Skeletal muscle tissue (tissue), 4 donors: Measurements from ENCODE around the gene SRR. TPM values are rescaled to one million over a fixed set of nuclear protein-coding genes. Genes with fewer than 3 reads are reported as not detected.
A peak's percentile ranks its signal among the peaks of the same experiment; 100 is the strongest.

Source experiments
- H3K27ac ChIP-seq: one replicate; pipeline ENCODE4 v1.7.0; 2013; ENCODE audit warnings: mild to moderate bottlenecking, low read depth, low read length, inconsistent platforms
- H3K27me3 ChIP-seq, 3 donors: one replicate each; pipeline ENCODE4 v1.7.0; 2013; ENCODE audit warnings: low read length in 3 of 3; ENCODE audit not compliant: control insufficient read depth in 3 of 3, insufficient read depth in 3 of 3
- H3K36me3 ChIP-seq, 3 donors: one replicate each; pipeline ENCODE4 v1.7.0; 2013; ENCODE audit warnings: low read length in 3 of 3; ENCODE audit not compliant: control insufficient read depth in 3 of 3, insufficient read depth in 3 of 3
- H3K4me1 ChIP-seq, 3 donors: one replicate each; pipeline ENCODE4 v1.7.0; 2013; ENCODE audit warnings: low read length in 3 of 3, mild to moderate bottlenecking in 3 of 3; ENCODE audit not compliant: control insufficient read depth in 3 of 3, insufficient read depth in 3 of 3
- H3K4me3 ChIP-seq, 3 donors: one replicate each; pipeline ENCODE4 v1.7.0; 2013; ENCODE audit warnings: low read length in 3 of 3
- H3K9ac ChIP-seq, 3 donors: one replicate each; pipeline ENCODE4 v1.7.0; 2013; ENCODE audit warnings: low read length in 3 of 3, mild to moderate bottlenecking in 3 of 3, moderate library complexity in 2 of 3, low read depth in 1 of 3
- H3K9me3 ChIP-seq, 3 donors: one replicate each; pipeline ENCODE4 v1.7.0; 2013; ENCODE audit warnings: low read length in 3 of 3; ENCODE audit not compliant: control insufficient read depth in 3 of 3
- total RNA-seq: library from RNA; depleted of rRNA; stranded (reverse); fragments of >200 nt; gene quantifications from one replicate; pipeline ENCODE4 v1.2.3, GENCODE V29; 2014
- donor health status: Osteomylitis.

The SRR gene
- total RNA-seq, 1 donor from 2014 or later = 17.2 TPM

DNA sequence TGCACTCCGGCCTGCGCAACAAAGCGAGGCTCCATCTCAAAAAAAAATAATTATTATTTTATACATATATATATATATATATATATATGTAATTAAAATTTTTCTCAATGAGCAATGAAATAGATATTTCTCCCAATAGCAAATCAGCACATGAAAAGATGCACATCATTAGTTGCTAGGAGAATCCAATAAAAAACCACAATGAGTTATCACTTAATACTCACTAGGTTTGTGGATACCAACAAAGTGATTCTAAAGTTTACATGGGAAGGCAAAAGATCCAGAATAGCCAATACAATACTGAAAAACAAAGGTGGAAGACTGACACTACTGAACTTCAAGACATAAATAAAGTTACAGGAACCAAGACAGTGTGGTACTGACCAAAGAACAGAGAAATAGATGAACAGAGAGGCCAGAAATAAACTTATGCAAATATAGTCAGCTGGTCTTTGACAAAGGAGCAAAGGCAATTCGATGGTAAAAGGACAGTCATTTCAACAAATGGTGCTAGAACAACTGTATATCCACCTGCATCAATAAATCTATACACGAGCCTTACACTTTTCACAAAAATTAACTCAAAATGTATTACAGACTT is 13.8 kb upstream of the SRR start:
- H3K9me3 ChIP-seq = no peaks in the 10 kb centered on the region
- H3K27ac ChIP-seq = no peak overlapping the region
- H3K36me3 ChIP-seq = peaks cover 21 to 54% (median 43%) of the 10 kb centered on the region in 3 donors
- no peaks in the 10 kb centered on the region for H3K27me3 ChIP-seq
- H3K4me1 ChIP-seq = no peaks in the 10 kb centered on the region
- H3K4me3 ChIP-seq = no peak overlapping the region
- H3K9ac ChIP-seq = no peak overlapping the region

DNA sequence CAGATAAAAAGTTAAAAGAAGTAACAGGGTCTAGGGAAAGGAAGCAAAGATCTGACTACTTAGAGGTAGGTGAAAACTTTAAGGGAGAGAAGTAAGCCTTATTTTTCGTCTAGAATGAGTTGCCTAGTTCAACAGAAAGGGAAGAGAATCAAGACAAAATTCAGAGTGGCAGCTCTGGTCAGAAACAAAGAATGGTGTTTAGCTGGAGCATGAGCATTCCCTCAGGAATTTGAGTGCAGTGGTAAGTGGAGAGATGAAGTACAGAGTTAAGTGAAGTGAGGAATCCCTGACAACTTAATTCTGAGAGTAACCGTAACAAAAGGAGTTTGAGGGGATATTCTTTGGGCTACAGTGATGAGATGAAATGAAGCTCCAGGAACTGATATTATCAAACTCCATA is 11.7 kb upstream of the SRR start:
- peaks cover 31 to 69% (median 63%) of the 10 kb centered on the region in 3 donors for H3K36me3 ChIP-seq
- H3K4me1 ChIP-seq = no peaks in the 10 kb centered on the region

DNA sequence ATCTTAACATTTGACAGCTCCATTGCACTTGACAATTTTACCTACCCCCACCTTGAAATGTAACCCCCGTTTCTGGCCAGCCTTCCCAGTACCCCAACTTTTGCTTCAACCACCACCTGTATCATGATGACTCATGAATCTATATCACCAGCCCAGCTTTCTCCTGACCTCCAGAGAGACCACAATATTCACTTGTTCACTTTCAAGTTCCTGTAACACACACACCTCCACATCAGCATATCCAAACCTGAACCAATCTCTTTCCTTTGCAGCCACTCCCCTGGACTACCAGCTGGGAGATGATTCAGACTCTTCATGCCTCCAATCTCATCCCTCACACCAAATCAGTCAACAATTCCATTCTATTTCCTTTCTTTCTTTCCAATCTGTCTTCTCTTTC is 8.2 kb upstream of the SRR start:
- Histone ChIP-seq H3K9me3 (no peaks in the 10 kb centered on the region), H3K27ac (no peak overlapping the region), H3K27me3 (no peaks in the 10 kb centered on the region), H3K9ac (no peak overlapping the region), H3K4me1 (peaks cover 0 to 5% (median 3%) of the 10 kb centered on the region in 3 donors), H3K36me3 (peaks cover 40 to 77% (median 73%) of the 10 kb centered on the region in 3 donors), H3K4me3 (no peak overlapping the region)

More for the DNA sequence above, 11.7 kb upstream of the SRR start:
- H3K27me3 ChIP-seq = no peaks in the 10 kb centered on the region
- H3K9me3 ChIP-seq = no peaks in the 10 kb centered on the region
- H3K27ac ChIP-seq = no peak overlapping the region
- H3K9ac ChIP-seq = no peak overlapping the region
- H3K4me3 ChIP-seq = no peak overlapping the region

DNA sequence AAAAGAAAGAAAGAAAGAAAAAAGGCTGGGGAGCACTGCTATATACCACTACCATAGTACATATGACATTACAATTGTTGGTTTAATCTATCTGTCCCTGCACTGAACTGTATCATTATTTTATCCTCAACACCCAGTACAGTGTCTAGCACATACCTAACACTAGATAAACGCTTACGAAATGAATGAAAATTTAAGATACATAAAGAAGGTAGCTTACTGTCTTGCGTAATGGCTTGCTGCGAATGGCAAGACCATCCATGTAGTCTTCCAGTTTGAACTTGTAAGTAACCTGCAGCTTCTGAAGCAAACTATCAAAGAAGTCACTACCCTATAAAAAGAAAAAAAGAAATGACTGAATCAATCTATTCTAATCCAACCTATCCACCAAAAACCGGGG is 6.7 kb upstream of the SRR start:
- no peak overlapping the region for H3K4me3 ChIP-seq
- H3K36me3 ChIP-seq = peaks cover 37 to 71% (median 61%) of the 10 kb centered on the region in 3 donors
- peaks cover 3 to 9% (median 4%) of the 10 kb centered on the region in 3 donors for H3K4me1 ChIP-seq
- H3K9me3 ChIP-seq = no peaks in the 10 kb centered on the region
- H3K27ac ChIP-seq = no peak overlapping the region
- no peak overlapping the region for H3K9ac ChIP-seq
- H3K27me3 ChIP-seq = no peaks in the 10 kb centered on the region

DNA sequence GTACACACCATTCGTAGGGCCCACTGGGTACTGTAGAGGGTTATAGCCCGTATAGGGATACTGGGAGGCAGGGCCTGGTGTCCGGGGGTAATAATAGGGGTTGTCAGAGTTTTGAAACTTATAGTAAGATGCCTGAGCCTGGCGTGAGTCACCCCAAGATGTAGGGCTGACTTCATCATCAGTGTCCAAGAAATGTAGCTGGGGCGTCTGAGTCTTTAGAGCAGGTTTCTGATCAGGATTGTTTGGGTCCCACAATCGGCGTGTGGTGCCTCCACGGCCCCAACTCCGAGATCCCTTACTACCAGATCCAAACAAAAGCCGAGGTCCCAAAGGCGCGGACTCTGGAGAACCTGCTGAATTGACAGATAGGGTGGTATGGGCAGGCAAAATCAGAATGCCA is 4.6 kb upstream of the SRR start:
- H3K4me3 ChIP-seq = no peak overlapping the region
- peaks cover 25 to 56% (median 45%) of the 10 kb centered on the region in 3 donors for H3K36me3 ChIP-seq
- no peak overlapping the region for H3K9ac ChIP-seq
- peaks cover 9 to 22% (median 14%) of the 10 kb centered on the region in 3 donors for H3K4me1 ChIP-seq
- no peaks in the 10 kb centered on the region for H3K9me3 ChIP-seq
- H3K27ac ChIP-seq = no peak overlapping the region
- H3K27me3 ChIP-seq = no peaks in the 10 kb centered on the region

DNA sequence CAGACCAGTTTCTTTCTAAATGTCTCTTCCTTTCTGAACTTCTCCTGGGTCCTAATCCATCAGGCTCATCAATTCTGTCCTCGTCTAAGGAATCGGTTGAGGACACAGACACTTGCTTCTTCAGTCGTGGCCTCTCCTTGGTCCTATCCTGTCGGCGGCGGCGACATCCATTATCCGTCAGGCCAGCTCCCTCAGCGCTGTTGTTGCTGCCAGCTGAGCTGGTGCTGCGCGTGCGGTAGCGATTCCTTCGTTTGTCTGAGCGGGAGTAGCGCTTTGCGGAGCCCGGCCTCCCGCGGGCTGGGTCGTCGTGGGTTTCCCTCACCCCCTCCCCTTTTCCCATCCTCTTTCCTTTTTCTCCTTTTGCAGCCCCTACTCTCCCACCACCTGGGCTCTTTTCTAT is 4.0 kb upstream of the SRR start:
- H3K36me3 ChIP-seq = peaks cover 23 to 52% (median 40%) of the 10 kb centered on the region in 3 donors

DNA sequence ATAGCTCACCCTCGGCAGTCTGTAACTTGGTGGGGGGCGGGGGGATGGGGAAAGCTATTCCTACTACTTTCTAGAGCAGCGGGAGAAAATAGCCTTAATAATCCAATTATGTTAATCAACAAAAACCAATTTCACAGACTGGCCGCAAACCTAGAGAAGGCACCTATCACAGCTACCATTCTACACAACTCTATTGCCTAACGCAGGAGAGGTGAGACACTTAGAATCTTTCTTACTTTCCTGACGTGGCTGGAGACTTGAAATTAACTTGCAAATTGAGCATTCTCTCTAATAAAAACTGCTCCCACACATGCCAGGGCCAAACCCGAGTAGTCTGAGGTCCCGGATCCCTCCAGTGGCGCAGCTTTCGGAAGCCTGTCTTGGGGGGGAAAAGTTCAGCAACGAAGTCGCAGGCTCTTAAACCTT is 959 bp upstream of the SRR start:
- Histone ChIP-seq H3K4me1 (peaks cover 9 to 17% (median 13%) of the 10 kb centered on the region in 3 donors), H3K36me3 (peaks cover 12 to 24% (median 13%) of the 10 kb centered on the region in 3 donors), H3K4me3 (peak overlapping the region; percentile 88 to 93 (median 91)), H3K27me3 (no peaks in the 10 kb centered on the region), H3K27ac (peak overlapping the region; percentile 83), H3K9ac (peak overlapping the region; percentile 88 to 93 (median 90)), H3K9me3 (no peaks in the 10 kb centered on the region)

More for the DNA sequence above, 4.0 kb upstream of the SRR start:
- Histone ChIP-seq H3K4me3 (no peak overlapping the region), H3K9me3 (no peaks in the 10 kb centered on the region), H3K27ac (no peak overlapping the region), H3K27me3 (no peaks in the 10 kb centered on the region), H3K9ac (no peak overlapping the region), H3K4me1 (peaks cover 9 to 22% (median 14%) of the 10 kb centered on the region in 3 donors)

DNA sequence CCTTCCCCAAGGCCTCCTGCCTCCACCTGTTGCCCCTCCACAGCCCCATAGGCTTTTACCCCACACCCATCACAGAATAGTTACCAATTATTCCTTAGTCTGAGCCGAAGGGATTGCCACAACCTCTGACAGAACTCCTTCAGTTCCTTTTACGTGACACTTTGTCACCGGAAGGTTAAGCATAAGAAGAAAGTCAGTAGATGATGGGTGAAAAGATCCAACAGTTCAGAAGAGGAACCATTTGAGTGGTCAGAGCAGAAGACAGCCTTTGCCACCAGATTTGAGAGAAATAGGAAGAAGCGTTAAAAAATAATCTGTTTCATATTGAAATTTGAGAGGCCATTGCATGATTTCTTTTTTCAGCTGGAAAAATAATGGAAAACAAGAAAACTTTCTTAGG is 1.2 kb downstream of the SRR start:
- peaks cover under 1 to 9% (median 4%) of the 10 kb centered on the region in 3 donors for H3K36me3 ChIP-seq
- H3K4me3 ChIP-seq = no peak overlapping the region
- peaks cover 9 to 17% (median 11%) of the 10 kb centered on the region in 3 donors for H3K4me1 ChIP-seq
- no peak overlapping the region for H3K27ac ChIP-seq
- no peaks in the 10 kb centered on the region for H3K27me3 ChIP-seq
- H3K9ac ChIP-seq = no peak overlapping the region
- H3K9me3 ChIP-seq = no peaks in the 10 kb centered on the region

DNA sequence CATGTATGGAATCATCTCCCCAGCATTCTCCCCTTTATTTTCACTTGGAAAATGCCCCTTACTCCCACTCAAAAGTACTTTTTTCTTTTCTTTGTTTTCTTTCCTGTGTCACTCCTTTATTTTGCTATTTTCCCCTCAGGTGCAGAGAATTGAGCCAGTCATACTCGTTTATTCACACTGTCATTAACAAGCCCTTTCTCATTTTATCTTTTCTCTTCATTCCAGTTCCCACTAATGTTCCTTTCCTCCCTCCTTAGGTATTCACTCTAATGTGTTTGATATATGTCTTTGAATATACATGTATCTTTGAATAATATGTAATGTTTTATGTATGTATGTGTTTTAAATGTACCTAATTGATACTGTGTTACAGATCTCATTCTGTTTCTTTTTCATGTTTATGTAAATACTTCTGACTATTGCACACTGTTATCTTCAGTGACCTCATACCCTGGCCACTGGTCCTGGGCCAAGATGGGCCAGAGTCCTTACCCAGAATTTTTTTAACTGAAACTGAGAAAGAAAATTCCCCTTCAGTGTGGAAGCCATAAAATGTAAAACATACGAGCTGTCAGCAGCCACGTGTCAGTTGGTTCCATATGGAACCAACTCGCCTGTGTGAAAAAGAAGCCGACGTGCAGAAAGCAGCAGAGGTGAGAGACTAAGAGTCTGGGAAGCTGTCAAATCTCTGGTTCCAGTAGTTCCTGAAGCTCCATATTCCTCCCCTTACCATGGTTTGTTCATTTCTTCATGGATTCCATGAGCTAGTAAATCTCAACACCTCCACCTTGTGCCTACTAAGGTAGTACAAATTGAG is 5.8 kb downstream of the SRR start:
- H3K27ac ChIP-seq = no peak overlapping the region
- no peak overlapping the region for H3K9ac ChIP-seq
- H3K9me3 ChIP-seq = no peaks in the 10 kb centered on the region
- no peaks in the 10 kb centered on the region for H3K36me3 ChIP-seq
- no peaks in the 10 kb centered on the region for H3K4me1 ChIP-seq
- no peak overlapping the region for H3K4me3 ChIP-seq
- no peaks in the 10 kb centered on the region for H3K27me3 ChIP-seq

DNA sequence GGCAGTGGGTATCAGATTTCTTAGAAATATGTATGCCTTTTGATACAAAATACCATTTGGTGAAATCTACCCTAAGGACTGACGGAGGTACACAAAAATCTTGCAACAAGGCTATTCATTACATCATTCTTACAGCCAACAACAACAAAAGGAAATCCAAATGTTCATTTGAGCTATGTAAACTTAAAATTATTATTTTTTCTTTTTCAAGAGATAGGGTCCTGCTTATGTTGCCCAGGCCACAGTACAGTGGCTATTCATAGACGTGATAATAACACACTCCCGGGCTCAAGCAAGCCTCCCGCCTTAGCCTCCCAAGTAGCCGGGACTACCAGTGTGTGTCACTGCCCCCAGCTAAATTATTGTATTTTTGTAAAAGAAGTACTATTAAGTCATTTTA is 9.0 kb downstream of the SRR start:
- Histone ChIP-seq H3K4me3 (no peak overlapping the region), H3K9ac (no peak overlapping the region), H3K27ac (no peak overlapping the region), H3K4me1 (no peaks in the 10 kb centered on the region), H3K27me3 (no peaks in the 10 kb centered on the region), H3K9me3 (no peaks in the 10 kb centered on the region), H3K36me3 (no peaks in the 10 kb centered on the region)
